GM15510 (cell line): Measurements from ENCODE around the gene PCED1B.

Experiments
- POLR2A ChIP-seq: IDR thresholded peaks from 3 replicates; pipeline ENCODE4 v1.6.1; 2011; ENCODE audit warnings: borderline replicate concordance; ENCODE audit not compliant: insufficient read length; ENCODE audit errors: extremely low read depth

The PCED1B gene

DNA sequence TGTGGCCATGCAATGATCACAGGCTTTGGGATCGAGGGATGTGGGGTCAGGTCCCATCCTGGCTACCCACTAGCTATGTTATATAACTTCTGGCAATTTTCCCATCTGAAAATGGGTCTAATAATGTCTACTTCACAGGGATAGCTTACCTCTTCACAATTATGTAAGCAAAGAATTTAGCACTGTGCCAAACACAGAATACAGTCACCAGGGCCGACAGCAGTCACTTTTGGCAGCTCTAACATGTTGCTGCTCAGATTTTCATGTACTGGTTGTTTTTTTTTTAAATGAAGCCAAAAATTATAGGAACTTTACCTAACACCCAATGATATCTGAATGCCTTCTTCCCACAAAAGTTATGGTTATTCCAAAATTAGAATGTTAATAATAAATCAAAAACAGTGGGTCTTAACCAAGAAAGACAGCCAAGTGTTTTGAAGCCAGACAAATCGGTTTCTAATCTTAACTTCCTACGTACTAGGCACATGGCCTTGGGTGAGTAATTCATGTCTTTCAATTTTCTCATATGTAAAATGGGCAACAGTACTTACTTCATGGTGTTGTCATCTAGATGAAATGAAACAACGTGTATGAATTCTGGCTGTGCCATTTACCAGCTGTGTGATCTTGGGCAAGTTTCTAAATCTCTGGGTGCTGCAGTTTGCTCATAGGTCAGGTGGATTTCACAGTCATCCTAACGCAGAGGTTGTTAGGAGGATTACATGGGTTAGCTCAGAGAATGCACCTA lies 13.0 kb upstream of the PCED1B start:
- TF ChIP-seq POLR2A, result no peak

DNA sequence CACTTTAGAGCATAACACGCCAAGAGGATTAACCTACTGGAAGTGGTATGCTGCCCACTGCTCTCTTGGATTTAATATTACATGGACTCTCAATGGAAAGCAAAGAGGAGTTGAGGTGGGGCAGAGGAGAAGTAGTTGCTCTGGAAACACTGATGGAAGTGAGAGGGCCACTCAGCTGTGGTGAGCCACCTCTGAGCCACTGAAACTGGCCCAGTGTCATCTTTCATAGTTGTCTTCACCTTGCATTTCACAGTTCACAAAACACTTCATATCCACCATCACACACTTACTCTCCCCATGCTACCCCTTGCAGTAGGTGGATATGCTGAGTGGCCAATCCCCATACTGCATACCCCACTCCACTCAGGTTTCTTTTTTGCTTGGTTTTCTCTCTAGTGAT lies 12.2 kb upstream of the PCED1B start:
- no peak for TF ChIP-seq POLR2A

GRCh38 chr12:47067771-47068431 lies 11.5 kb upstream of the PCED1B start:
- TF ChIP-seq POLR2A, result no peak

DNA sequence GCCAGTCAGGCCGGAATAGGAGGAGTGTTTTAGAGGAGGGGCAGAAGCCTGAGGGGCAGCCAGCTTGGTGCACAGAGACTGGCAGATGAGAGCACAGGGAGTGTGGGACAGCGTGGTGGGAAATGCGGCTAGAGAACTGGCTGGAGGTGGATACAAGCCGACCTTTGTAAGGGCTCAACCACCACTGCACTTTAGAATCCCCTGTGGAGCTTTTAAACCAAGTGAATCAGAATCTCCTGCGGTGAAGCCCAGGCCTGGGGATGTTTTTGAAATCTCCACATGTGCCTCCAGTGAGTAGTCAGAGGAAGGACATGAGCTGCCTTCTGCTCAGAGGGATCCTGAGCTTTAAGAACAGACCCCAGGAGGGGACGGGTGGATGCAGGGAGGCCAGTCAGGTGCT lies 10.9 kb upstream of the PCED1B start:
- no peak for TF ChIP-seq POLR2A

DNA sequence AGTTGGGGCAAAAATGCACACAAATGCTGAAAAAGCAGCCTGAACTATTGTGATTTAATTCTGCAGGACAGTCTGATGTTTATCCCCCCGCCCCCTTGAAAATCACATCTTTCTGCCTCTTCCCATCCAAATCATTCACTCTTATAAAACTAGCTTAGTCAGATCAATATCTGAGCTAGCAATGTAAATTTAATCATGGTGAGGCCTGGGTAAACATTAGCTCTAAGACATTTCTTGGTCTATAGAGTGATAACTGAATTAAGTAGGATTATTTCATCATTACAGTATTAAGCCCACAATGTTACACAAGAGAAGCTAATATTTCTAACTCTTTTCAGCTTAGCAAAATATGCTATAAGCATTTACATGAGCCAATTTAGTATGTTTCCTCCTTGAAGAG lies 9.1 kb upstream of the PCED1B start:
- TF ChIP-seq POLR2A, result no peak

DNA sequence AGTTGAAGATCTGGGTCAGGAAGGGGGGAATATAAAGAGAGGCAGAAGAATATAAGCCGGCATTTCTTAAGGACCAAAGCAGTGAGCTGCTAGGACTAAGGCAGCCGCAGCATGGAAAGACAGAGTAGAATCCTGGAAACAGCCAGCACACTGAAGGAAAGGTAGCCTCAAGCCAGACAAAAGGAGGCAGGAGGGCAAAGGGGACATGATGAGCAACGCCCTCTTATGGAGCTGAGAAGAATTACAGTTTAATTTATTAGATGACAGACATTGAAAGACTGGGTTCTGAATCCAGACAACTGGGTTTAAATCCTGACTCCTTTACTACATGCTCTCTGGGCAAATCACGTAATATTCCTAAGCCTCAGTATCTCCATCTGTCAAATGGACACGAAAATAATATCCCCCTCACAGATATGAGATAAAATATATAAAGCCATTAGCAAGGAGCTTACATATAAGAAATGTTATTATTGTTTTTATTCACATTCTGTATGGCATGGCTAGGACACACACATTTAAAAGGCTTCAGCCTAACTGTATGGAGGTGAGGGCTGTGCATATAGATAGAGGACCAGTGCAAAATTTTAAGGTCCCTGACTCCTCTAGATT lies 8.1 kb upstream of the PCED1B start:
- no peak for TF ChIP-seq POLR2A

- TF ChIP-seq POLR2A, result no peak
These were observed 5.5 kb upstream of the PCED1B start for GRCh38 chr12:47073951-47074350.

GRCh38 chr12:47074757-47075156 lies 4.7 kb upstream of the PCED1B start:
- no peak for TF ChIP-seq POLR2A

DNA sequence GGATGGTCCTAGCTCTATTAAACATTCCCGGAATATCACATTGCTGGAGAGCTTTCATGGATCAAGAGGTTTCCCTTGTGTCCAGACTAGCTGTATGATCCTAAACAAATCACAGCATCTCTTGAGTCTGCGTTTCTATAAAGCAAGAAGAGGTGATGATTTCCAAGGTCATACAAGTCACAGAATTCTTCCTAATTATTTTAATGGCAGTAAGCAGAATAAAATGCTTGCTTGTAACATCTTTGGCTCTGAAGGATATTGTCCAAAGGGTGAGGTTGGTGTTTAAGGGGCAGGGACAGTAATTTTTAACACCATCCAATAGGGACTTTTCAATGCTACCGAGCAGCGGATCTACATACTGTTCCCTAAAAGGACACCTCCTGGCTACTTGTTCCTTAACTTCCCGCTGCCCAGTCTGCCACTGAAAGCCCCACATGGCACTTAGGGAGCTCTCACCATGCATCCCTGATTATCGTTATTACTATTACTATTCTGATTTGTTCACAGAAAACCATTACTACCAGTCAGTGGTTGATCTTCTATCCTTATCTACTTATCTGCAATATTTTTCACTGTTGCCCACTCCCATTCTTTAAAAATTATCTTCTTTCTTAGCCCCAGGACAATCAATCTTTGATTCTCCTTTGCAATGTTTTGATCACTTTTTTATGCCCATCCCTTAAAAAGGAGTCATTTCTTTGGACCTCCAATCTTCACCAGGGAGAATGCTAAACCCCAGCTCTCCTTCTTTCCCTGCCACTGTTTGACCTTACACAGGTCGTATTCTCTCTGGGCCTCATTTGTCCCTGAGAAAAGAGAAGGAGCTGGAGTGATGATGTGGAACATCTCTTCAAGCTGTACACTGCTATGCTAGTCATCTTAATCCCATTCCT lies 4.0 kb upstream of the PCED1B start:
- TF ChIP-seq POLR2A, result no peak

- no peak for TF ChIP-seq POLR2A
These were observed 2.0 kb upstream of the PCED1B start for GRCh38 chr12:47077206-47078085.

DNA sequence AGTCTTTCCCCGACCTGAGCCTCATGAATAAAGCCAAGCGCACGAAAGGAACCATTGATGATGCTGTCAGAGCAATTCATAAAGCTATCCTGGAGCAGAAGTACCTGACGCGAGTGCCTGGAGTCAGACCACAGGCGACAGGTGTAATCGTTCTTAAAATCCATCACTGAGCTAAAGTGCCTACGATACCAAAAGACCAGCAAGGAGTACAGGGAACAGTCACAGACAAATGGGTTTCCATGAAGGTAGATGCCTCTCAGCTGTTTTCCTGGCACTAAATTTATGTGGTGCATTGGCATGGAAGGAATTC lies 1.4 kb upstream of the PCED1B start:
- no peak for TF ChIP-seq POLR2A

DNA sequence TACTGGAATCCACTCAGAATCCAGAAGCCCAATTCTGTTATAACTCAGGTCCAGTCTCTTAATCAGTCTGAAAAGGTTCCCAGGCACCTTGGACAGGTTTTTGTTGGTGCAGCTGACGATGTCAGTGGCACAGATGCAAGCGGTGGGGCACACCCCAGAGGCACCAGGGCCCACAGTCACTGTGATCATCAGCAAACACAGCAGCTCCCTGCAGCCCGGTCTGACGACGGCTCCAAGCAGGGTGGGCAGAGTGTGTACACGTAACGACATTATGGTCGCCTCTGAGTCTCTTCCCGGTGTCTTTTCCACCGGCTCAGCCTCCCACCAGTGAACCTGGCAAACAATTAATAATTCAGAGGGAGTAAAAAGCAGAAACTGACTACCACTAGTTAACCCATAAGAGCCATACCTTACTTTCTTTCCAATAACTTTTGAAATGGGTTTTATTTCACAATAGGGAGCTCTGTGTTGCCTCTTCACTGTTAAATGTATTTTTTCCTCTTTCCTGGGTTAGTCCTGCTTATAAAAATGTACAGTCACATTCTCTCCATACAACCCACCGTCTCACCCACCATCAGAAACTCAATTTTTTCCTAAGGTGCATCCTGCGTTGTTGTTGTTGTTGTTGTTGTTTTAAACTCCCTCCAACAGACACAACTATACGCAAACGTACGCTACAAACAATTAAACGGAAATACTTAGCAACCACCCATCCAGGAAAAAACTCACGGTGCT lies 521 bp upstream of the PCED1B start:
- no peak for TF ChIP-seq POLR2A

- no peak for TF ChIP-seq POLR2A
These were observed 732 bp downstream of the PCED1B start for GRCh38 chr12:47079981-47080724.
